ENCODE data around the gene TNS4. TPM values are rescaled to one million over a fixed set of nuclear protein-coding genes. Genes with fewer than 3 reads are reported as not detected.

TNS4 gene
- total RNA-seq, 2 experiments from 2014 or later, result 0.22 to 0.97 TPM

GRCh38 chr17:40482722-40483121 is 18.7 kb downstream of the TNS4 start:
- H3K4me1 ChIP-seq (ENCODE audit: insufficient read depth, low read length, poor library complexity, severe bottlenecking), result peaks cover 18% of the 10 kb centered on the region
- H2AFZ ChIP-seq (ENCODE audit: low read length), result no peak overlapping the region
- DNase-seq (ENCODE audit: low spot score), result no peak
- no peaks in the 10 kb centered on the region for H3K79me2 ChIP-seq (ENCODE audit: insufficient read depth, low read depth, low read length)
- H3K36me3 ChIP-seq (ENCODE audit: insufficient read depth, low read length), result no peaks in the 10 kb centered on the region
- H3K9me2 ChIP-seq (ENCODE audit: insufficient read depth, low read length), result no peaks in the 10 kb centered on the region
- no TSS peak for BruUV-seq (replicated peaks)
- no peaks in the 10 kb centered on the region for H3K9me3 ChIP-seq (ENCODE audit: low read length)
- no peak overlapping the region for H3K27ac ChIP-seq (ENCODE audit: low read depth, low read length, poor library complexity, severe bottlenecking)
- intact Hi-C loops (cut with micrococcal nuclease; ENCODE audit: unreplicated experiment), result no loop called here
- no peak for TF ChIP-seq CTCF (conservative IDR thresholded peaks at IDR 0.05; ENCODE audit: low read length)
- TF ChIP-seq EZH2phosphoT487 (IDR thresholded peaks at IDR 0.05; ENCODE audit: borderline replicate concordance, low read depth, low read length), result no peak
- no peak overlapping the region for H3K4me2 ChIP-seq (ENCODE audit: low read length)
- no peaks in the 10 kb centered on the region for H4K20me1 ChIP-seq (ENCODE audit: insufficient read depth, low read length)
- ChIA-PET POLR2A (no interaction called here), CTCF (ENCODE audit: unreplicated experiment) (no interaction called here)
- no peak overlapping the region for H3K4me3 ChIP-seq (ENCODE audit: low read depth, low read length, poor library complexity, severe bottlenecking)

GRCh38 chr17:40481106-40481505 is 20.3 kb downstream of the TNS4 start:
- POLR2A ChIA-PET, result interaction anchor here (0.5 to 0.6 kb wide), 2 partner anchors 52 to 58 kb away, joined by 3 to 4 read pairs; no protein-coding TSS in a partner anchor
- DNase-seq (ENCODE audit: low spot score), result no peak
- TF ChIP-seq EZH2phosphoT487 (IDR thresholded peaks at IDR 0.05; ENCODE audit: borderline replicate concordance, low read depth, low read length), result no peak
- TF ChIP-seq CTCF (conservative IDR thresholded peaks at IDR 0.05; ENCODE audit: low read length), result no peak
- Histone ChIP-seq H2AFZ (ENCODE audit: low read length) (peak overlapping the region; percentile 88), H3K27ac (ENCODE audit: low read depth, low read length, poor library complexity, severe bottlenecking) (no peak overlapping the region), H3K79me2 (ENCODE audit: insufficient read depth, low read depth, low read length) (no peaks in the 10 kb centered on the region), H4K20me1 (ENCODE audit: insufficient read depth, low read length) (no peaks in the 10 kb centered on the region), H3K9me3 (ENCODE audit: low read length) (no peaks in the 10 kb centered on the region), H3K9me2 (ENCODE audit: insufficient read depth, low read length) (no peaks in the 10 kb centered on the region), H3K36me3 (ENCODE audit: insufficient read depth, low read length) (no peaks in the 10 kb centered on the region), H3K4me2 (ENCODE audit: low read length) (peak overlapping the region; percentile 54), H3K4me3 (ENCODE audit: low read depth, low read length, poor library complexity, severe bottlenecking) (no peak overlapping the region), H3K4me1 (ENCODE audit: insufficient read depth, low read length, poor library complexity, severe bottlenecking) (peaks cover 18% of the 10 kb centered on the region)
- BruUV-seq (replicated peaks), result no TSS peak
- CTCF ChIA-PET (ENCODE audit: unreplicated experiment), result no interaction called here
- intact Hi-C loops (cut with micrococcal nuclease; ENCODE audit: unreplicated experiment), result no loop called here

- H3K4me2 ChIP-seq (ENCODE audit: low read length), result peak overlapping the region; percentile 54
Measured at GRCh38 chr17:40480501-40481003, 20.9 kb downstream of the TNS4 start.

More at GRCh38 chr17:40480501-40481003, 20.9 kb downstream of the TNS4 start:
- Histone ChIP-seq H3K9me2 (ENCODE audit: insufficient read depth, low read length) (no peaks in the 10 kb centered on the region), H3K4me1 (ENCODE audit: insufficient read depth, low read length, poor library complexity, severe bottlenecking) (peaks cover 18% of the 10 kb centered on the region), H3K4me3 (ENCODE audit: low read depth, low read length, poor library complexity, severe bottlenecking) (peak overlapping the region; percentile 19), H3K79me2 (ENCODE audit: insufficient read depth, low read depth, low read length) (no peaks in the 10 kb centered on the region), H3K9me3 (ENCODE audit: low read length) (no peaks in the 10 kb centered on the region), H2AFZ (ENCODE audit: low read length) (peak overlapping the region; percentile 88), H3K36me3 (ENCODE audit: insufficient read depth, low read length) (no peaks in the 10 kb centered on the region), H3K27ac (ENCODE audit: low read depth, low read length, poor library complexity, severe bottlenecking) (peak overlapping the region; percentile 4), H4K20me1 (ENCODE audit: insufficient read depth, low read length) (no peaks in the 10 kb centered on the region)
- no peak for TF ChIP-seq EZH2phosphoT487 (IDR thresholded peaks at IDR 0.05; ENCODE audit: borderline replicate concordance, low read depth, low read length)
- no peak for TF ChIP-seq CTCF (conservative IDR thresholded peaks at IDR 0.05; ENCODE audit: low read length)
- ChIA-PET CTCF (ENCODE audit: unreplicated experiment) (no interaction called here), POLR2A (interaction anchor here (0.7 kb wide), 1 partner anchor 158 kb away, joined by 5 read pairs; no protein-coding TSS in a partner anchor)
- DNase-seq (ENCODE audit: low spot score), result peak; percentile 67
- no TSS peak for BruUV-seq (replicated peaks)
- intact Hi-C loops (cut with micrococcal nuclease; ENCODE audit: unreplicated experiment), result no loop called here
